Nephron progenitor cell (in vitro differentiated cells): ENCODE results near the gene MYL10.

Source experiments
- DNase-seq: peaks from one replicate; pipeline ENCODE4 v3.0.0; 2021
- H3K27ac Mint-ChIP-seq: 2 replicates; pipeline ENCODE4 v1.8.0; 2021; ENCODE audit warnings: mild to moderate bottlenecking, moderate library complexity, mixed read lengths
- H3K27me3 Mint-ChIP-seq: 2 replicates; pipeline ENCODE4 v1.8.0; 2021; ENCODE audit warnings: mild to moderate bottlenecking, low read depth, mixed read lengths; ENCODE audit not compliant: poor library complexity
- H3K36me3 Mint-ChIP-seq: 2 replicates; pipeline ENCODE4 v1.8.0; 2021; ENCODE audit warnings: low read depth, mixed read lengths
- H3K4me1 Mint-ChIP-seq: 2 replicates; pipeline ENCODE4 v1.8.0; 2021; ENCODE audit warnings: mixed read lengths
- H3K4me3 Mint-ChIP-seq: 2 replicates; pipeline ENCODE4 v1.8.0; 2021; ENCODE audit warnings: mild to moderate bottlenecking, moderate library complexity, mixed read lengths
- H3K9me3 Mint-ChIP-seq: 2 replicates; pipeline ENCODE4 v1.8.0; 2021; ENCODE audit warnings: mild to moderate bottlenecking, moderate library complexity, mixed read lengths
- TF ChIP-seq, protein P1 (sequence below): fragments of 200-600 bp; sonication (generic); IDR thresholded peaks from 2 replicates; pipeline ENCODE4 v1.5.0; 2021; ENCODE audit warnings: antibody characterized with exemption

The MYL10 gene

DNA sequence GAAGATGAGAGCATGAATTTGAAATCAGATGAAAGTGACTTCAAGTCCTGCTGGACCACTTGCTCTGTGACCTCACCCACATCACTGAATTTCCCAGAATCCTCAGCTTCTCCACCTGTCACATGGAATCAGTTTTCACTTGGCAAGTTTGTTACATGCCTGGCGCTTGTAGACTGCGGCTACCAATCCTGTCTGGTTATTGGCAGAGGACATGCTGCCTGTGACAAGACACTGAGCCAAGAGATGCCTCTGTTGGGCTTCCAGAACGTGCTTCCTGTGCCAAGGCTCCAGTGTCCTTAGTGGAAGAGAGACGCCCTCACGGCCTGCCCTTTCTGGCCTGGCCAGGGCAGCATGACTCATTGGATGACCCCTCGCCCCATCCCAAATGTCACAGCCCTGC is 4.4 kb upstream of the MYL10 start:
- H3K36me3 Mint-ChIP-seq = no peaks in the 10 kb centered on the region
- TF ChIP-seq, protein P1, sequence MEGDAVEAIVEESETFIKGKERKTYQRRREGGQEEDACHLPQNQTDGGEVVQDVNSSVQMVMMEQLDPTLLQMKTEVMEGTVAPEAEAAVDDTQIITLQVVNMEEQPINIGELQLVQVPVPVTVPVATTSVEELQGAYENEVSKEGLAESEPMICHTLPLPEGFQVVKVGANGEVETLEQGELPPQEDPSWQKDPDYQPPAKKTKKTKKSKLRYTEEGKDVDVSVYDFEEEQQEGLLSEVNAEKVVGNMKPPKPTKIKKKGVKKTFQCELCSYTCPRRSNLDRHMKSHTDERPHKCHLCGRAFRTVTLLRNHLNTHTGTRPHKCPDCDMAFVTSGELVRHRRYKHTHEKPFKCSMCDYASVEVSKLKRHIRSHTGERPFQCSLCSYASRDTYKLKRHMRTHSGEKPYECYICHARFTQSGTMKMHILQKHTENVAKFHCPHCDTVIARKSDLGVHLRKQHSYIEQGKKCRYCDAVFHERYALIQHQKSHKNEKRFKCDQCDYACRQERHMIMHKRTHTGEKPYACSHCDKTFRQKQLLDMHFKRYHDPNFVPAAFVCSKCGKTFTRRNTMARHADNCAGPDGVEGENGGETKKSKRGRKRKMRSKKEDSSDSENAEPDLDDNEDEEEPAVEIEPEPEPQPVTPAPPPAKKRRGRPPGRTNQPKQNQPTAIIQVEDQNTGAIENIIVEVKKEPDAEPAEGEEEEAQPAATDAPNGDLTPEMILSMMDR = no peak
- H3K9me3 Mint-ChIP-seq = peaks cover 9% of the 10 kb centered on the region
- H3K4me1 Mint-ChIP-seq = peaks cover 22% of the 10 kb centered on the region
- H3K4me3 Mint-ChIP-seq = no peak overlapping the region
- DNase-seq = no peak
- H3K27me3 Mint-ChIP-seq = peaks cover 14% of the 10 kb centered on the region
- H3K27ac Mint-ChIP-seq = no peak overlapping the region

DNA sequence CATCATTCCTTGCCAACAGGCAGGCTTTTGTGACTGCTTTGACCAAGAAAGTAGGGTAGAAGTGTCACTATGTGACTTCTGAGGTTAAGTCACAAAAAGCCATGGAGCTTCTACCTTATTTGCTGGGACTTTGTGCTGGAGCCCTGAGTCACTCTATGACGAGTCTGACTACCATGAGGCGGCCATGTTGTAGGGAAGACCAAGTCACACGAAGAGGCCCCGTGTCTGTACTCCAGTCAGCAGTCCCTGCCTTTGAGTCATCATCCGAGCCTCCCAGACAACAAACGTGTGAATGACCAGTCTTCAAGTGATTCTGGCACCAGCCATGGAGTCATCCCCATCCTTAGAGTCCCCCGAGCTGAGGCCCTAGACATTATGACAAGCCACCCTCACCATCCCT is 3.5 kb upstream of the MYL10 start:
- TF ChIP-seq, protein P1 = no peak
- Mint-ChIP-seq H3K27ac (no peak overlapping the region), H3K36me3 (no peaks in the 10 kb centered on the region), H3K4me1 (peaks cover 16% of the 10 kb centered on the region), H3K27me3 (peaks cover 13% of the 10 kb centered on the region), H3K9me3 (peaks cover 9% of the 10 kb centered on the region), H3K4me3 (no peak overlapping the region)
- DNase-seq = no peak

DNA sequence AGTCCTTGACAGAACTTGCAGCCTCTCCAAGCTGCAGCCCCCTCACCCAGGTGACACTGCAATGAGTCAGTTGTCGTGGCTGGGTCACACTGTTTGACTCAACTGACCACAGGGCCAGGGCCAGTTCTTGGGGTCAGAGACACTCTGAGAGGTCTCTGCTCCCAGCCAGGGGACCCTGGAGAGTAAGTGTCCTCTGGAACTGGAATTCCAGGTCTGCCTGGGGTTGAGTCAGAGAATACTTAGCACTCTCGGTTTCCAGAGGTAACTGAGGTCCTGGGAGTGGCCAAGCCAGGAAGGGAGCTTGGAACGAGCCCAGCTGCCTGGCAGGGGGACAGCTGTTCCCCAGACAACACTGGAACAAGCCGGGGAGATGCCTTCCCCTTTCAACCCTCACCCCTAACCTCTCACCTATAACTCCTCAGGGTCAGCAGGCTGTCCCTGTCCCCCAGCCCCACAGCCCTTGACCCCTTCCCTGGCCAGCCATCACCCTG is 2.2 kb upstream of the MYL10 start:
- TF ChIP-seq, protein P1 = no peak
- H3K27me3 Mint-ChIP-seq = peaks cover 10% of the 10 kb centered on the region
- H3K9me3 Mint-ChIP-seq = peaks cover 9% of the 10 kb centered on the region
- no peaks in the 10 kb centered on the region for H3K36me3 Mint-ChIP-seq
- DNase-seq = no peak
- peaks cover 22% of the 10 kb centered on the region for H3K4me1 Mint-ChIP-seq
- no peak overlapping the region for H3K27ac Mint-ChIP-seq
- no peak overlapping the region for H3K4me3 Mint-ChIP-seq

DNA sequence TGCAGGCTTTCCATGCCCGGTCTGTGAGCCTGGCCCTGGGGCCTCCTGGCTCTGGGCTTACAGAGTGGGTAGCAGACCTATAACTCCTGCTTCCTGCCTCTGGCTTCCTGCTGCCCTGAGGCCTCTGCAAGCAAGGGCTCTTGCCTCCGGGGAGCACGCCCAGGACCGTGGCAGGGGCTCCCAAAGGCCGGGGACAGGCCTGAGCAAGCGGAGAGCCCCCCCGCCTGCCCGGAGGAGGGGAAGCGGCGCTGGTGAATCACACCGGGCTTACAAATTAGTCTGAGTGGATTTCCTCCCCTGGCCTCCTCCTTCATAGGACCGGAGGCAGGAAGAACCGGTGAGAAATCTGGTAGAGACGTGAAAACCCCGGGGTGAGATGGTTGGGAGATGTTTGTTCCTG is 1.5 kb upstream of the MYL10 start:
- DNase-seq = no peak
- TF ChIP-seq, protein P1 = no peak
- peaks cover 17% of the 10 kb centered on the region for H3K27me3 Mint-ChIP-seq
- H3K9me3 Mint-ChIP-seq = peaks cover 9% of the 10 kb centered on the region
- H3K36me3 Mint-ChIP-seq = no peaks in the 10 kb centered on the region
- no peak overlapping the region for H3K27ac Mint-ChIP-seq
- no peak overlapping the region for H3K4me3 Mint-ChIP-seq
- H3K4me1 Mint-ChIP-seq = peaks cover 29% of the 10 kb centered on the region

DNA sequence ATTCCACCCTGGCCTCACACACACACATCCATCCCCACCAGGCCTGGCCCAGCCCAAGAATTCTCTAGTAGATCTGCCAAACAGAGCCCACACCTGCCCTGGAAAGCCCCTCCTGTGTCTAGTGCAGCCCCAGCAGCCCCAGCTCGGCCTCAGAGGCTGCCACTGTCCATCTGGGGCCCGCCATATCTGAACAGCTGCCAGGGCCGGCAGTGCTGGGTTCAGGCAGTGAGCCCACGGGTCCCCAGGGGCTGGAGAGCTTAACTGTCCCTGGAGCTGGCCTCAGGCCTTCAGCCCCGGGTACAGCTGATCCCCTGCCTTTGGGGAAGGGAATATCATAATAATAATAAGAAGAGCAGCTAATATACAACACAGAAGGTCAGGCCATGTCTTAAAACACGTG is 574 bp downstream of the MYL10 start:
- H3K4me1 Mint-ChIP-seq = peaks cover 44% of the 10 kb centered on the region
- TF ChIP-seq, protein P1 = no peak
- no peaks in the 10 kb centered on the region for H3K36me3 Mint-ChIP-seq
- H3K27ac Mint-ChIP-seq = no peak overlapping the region
- no peak for DNase-seq
- peaks cover 27% of the 10 kb centered on the region for H3K27me3 Mint-ChIP-seq
- no peak overlapping the region for H3K4me3 Mint-ChIP-seq
- H3K9me3 Mint-ChIP-seq = peaks cover 4% of the 10 kb centered on the region

DNA sequence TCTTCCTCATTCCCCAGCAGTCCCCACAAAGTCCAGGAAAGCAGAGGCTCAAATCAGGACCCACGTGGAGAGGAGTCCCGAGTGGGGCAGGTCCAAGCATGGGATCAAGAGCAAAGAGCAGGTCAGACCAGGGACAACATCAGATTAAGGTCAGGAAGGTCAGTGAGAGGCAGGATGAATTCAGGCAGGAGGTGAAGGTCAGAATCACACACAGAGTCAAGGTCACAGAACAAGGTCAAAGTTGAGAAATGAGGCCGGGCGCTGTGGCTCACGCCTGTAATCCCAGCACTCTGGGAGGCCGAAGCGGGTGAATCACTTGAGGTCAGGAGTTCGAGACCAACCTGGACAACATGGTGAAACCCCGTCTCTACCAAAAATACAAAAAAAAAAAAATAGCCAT is 2.3 kb downstream of the MYL10 start:
- Mint-ChIP-seq H3K4me3 (no peak overlapping the region), H3K36me3 (no peaks in the 10 kb centered on the region), H3K27me3 (peaks cover 24% of the 10 kb centered on the region), H3K4me1 (peaks cover 37% of the 10 kb centered on the region), H3K27ac (peak overlapping the region; percentile 8), H3K9me3 (no peaks in the 10 kb centered on the region)
- TF ChIP-seq, protein P1 = no peak
- no peak for DNase-seq
